Progenitor cell of endocrine pancreas (in vitro differentiated cells): ENCODE data around the gene CDH12. TPM values are rescaled to one million over a fixed set of nuclear protein-coding genes. Genes with fewer than 3 reads are reported as not detected.

ENCODE experiments used
- DNase-seq: peaks from one replicate; pipeline ENCODE4 v3.0.0; 2021; ENCODE audit warnings: low spot score; ENCODE audit not compliant: unreplicated experiment
- H3K27ac Mint-ChIP-seq: 2 replicates; pipeline ENCODE4 v1.8.0; 2021; ENCODE audit warnings: mild to moderate bottlenecking, moderate library complexity, mixed read lengths
- H3K27me3 Mint-ChIP-seq: 2 replicates; pipeline ENCODE4 v1.8.0; 2021; ENCODE audit warnings: mixed read lengths
- H3K36me3 Mint-ChIP-seq: 2 replicates; pipeline ENCODE4 v1.8.0; 2022; ENCODE audit warnings: mixed read lengths; ENCODE audit not compliant: insufficient read depth
- H3K4me1 Mint-ChIP-seq: 2 replicates; pipeline ENCODE4 v1.8.0; 2021; ENCODE audit warnings: low read depth, mixed read lengths
- H3K4me3 Mint-ChIP-seq: 2 replicates; pipeline ENCODE4 v1.8.0; 2021; ENCODE audit warnings: low read depth, mild to moderate bottlenecking, moderate library complexity, mixed read lengths
- H3K9me3 Mint-ChIP-seq: 2 replicates; pipeline ENCODE4 v1.8.0; 2021; ENCODE audit warnings: low read depth, mixed read lengths
- total RNA-seq: library from RNA; stranded (reverse); gene quantifications from 2 replicates; pipeline ENCODE4 v1.2.1, GENCODE V29; 2021
- TF ChIP-seq, protein P1 (sequence below): fragments of 200-600 bp; sonication (generic); IDR thresholded peaks from one replicate; pipeline ENCODE4 v1.5.0; 2021; ENCODE audit warnings: antibody characterized with exemption, mild to moderate bottlenecking; ENCODE audit not compliant: unreplicated experiment

Gene CDH12
- total RNA-seq, 1 donor from 2014 or later: 2.8 TPM

DNA sequence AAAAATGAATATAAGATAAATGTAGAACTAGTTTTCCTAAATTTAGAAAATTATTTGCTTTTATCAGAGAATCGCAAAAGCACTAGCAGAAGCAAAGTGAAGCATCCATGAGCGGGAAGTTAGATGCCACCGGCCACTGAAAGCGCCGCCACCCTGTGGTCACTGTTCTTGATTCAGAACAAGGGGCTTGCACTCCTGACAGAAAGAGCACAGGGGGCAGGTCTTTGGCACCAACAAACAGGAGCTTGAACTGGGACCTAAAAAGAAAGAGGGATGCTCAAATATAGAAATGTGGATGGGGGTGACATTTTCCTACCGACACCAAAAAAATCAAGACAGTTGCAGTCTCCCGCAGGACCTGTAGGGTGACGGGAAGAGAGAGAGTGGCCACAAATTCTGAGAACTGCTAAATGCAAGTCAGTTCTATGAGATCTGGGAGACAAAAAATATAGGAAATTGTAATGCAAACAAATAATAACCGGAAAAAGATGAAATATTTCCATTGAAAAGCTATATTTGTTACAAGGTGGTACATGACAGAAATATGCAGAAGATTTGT, 144.3 kb downstream of the CDH12 start:
- H3K27me3 Mint-ChIP-seq: no peaks in the 10 kb centered on the region
- TF ChIP-seq, protein P1, sequence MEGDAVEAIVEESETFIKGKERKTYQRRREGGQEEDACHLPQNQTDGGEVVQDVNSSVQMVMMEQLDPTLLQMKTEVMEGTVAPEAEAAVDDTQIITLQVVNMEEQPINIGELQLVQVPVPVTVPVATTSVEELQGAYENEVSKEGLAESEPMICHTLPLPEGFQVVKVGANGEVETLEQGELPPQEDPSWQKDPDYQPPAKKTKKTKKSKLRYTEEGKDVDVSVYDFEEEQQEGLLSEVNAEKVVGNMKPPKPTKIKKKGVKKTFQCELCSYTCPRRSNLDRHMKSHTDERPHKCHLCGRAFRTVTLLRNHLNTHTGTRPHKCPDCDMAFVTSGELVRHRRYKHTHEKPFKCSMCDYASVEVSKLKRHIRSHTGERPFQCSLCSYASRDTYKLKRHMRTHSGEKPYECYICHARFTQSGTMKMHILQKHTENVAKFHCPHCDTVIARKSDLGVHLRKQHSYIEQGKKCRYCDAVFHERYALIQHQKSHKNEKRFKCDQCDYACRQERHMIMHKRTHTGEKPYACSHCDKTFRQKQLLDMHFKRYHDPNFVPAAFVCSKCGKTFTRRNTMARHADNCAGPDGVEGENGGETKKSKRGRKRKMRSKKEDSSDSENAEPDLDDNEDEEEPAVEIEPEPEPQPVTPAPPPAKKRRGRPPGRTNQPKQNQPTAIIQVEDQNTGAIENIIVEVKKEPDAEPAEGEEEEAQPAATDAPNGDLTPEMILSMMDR: no peak
- H3K36me3 Mint-ChIP-seq: no peaks in the 10 kb centered on the region
- no peaks in the 10 kb centered on the region for H3K9me3 Mint-ChIP-seq
- no peak overlapping the region for H3K27ac Mint-ChIP-seq
- H3K4me3 Mint-ChIP-seq: no peak overlapping the region
- no peaks in the 10 kb centered on the region for H3K4me1 Mint-ChIP-seq
- DNase-seq: no peak

DNA sequence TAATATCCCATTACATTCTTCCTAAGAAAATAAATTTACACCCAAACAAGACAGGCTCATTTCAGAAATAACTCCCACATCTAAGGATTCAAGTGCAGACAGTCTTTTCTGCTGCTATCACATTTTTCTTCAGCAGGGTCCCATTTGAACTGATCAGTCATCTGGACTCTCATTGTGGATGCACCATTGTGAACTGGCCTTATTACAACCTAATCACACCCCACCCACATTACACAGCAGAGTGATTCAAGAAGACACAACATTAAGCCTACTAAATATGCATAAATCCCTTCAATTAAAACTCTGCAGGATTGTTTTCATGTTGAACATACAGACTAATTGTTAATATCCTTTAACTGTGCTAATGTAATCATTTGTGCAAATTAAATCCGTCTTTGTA, 146.2 kb downstream of the CDH12 start:
- no peaks in the 10 kb centered on the region for H3K4me1 Mint-ChIP-seq
- H3K27ac Mint-ChIP-seq: no peak overlapping the region
- no peak overlapping the region for H3K4me3 Mint-ChIP-seq
- no peak for DNase-seq
- H3K36me3 Mint-ChIP-seq: no peaks in the 10 kb centered on the region
- TF ChIP-seq, protein P1: no peak
- H3K27me3 Mint-ChIP-seq: no peaks in the 10 kb centered on the region
- H3K9me3 Mint-ChIP-seq: no peaks in the 10 kb centered on the region

DNA sequence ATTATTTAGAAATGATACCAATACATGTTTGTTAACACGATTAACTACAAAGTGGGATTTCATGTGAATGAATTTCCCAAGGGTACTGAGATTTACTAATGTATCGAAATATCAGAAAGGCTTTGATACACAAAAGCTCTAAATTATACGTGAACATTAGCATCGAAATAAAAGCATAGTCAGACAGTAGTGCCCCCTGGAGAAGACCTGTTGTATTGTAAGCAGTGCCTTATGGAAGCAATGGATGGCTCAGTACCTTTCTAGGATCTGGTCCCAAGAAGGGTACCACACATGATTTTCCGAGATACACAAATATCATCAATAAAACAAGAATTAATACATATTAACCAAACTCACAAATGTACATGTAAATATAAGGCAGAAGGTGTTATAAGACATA, 153.8 kb downstream of the CDH12 start:
- Mint-ChIP-seq H3K27ac (no peak overlapping the region), H3K9me3 (no peaks in the 10 kb centered on the region), H3K4me3 (no peak overlapping the region), H3K36me3 (no peaks in the 10 kb centered on the region), H3K4me1 (no peaks in the 10 kb centered on the region), H3K27me3 (no peaks in the 10 kb centered on the region)
- DNase-seq: no peak
- TF ChIP-seq, protein P1: no peak

DNA sequence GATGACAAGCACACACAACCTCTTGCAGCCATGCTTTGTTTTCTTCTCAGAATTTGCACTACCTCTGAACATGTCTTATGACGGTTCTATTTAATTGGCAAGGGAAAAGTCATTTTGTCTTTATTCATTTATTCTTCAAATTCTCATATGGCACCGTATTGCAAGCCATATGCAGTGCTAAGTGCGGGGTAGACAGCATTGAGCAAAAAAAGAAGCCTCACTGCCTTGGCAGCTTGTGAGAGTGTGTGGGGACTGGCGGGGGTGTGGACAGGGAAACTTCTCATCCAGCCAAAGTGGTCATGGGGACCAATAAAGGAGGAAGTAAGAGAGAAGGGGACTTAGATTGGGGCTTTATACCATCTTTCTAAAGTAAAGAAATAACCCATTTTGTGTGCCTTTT, 160.0 kb downstream of the CDH12 start:
- H3K9me3 Mint-ChIP-seq: no peaks in the 10 kb centered on the region
- no peaks in the 10 kb centered on the region for H3K36me3 Mint-ChIP-seq
- TF ChIP-seq, protein P1: no peak
- H3K4me3 Mint-ChIP-seq: no peak overlapping the region
- H3K27ac Mint-ChIP-seq: no peak overlapping the region
- DNase-seq: no peak
- H3K4me1 Mint-ChIP-seq: no peaks in the 10 kb centered on the region
- H3K27me3 Mint-ChIP-seq: no peaks in the 10 kb centered on the region

DNA sequence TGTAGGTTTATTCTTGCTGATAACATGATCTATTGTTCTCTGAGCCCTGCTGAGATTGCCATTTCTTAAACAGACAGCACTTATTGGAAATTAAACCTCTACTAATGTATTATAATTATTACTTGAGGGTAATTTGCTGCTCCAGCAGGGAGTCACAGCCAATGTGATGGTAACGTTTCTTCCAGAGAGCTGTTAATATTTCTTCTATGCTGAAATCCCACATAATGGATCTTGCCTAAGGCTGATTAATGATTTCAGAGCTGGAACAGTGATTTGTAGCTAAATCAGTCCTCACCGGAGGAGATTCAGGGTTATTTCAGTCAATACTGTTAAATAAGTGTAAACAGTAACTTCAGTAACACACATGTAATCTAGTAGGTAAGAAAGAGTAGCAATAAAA, 170.1 kb downstream of the CDH12 start:
- Mint-ChIP-seq H3K4me1 (peaks cover 7% of the 10 kb centered on the region), H3K27me3 (no peaks in the 10 kb centered on the region), H3K27ac (no peak overlapping the region), H3K9me3 (no peaks in the 10 kb centered on the region), H3K4me3 (no peak overlapping the region), H3K36me3 (no peaks in the 10 kb centered on the region)
- DNase-seq: no peak
- TF ChIP-seq, protein P1: no peak
